Mesenchymal stem cell (in vitro differentiated cells and primary cell): Measurements from ENCODE around the gene ALPK3.
A peak's percentile ranks its signal among the peaks of the same experiment; 100 is the strongest.

Experiments used
- DNase-seq: peaks from one replicate; pipeline ENCODE4 v3.0.0-alpha.2; 2013
- H2AFZ ChIP-seq: one replicate; pipeline ENCODE4 v1.6.1; 2013; ENCODE audit warnings: low read depth, mild to moderate bottlenecking, control low read depth, inconsistent platforms, low read length, moderate library complexity
- H2AK5ac ChIP-seq: 2 replicates; pipeline ENCODE4 v1.6.1; 2013; ENCODE audit warnings: low read length, moderate library complexity, mild to moderate bottlenecking, inconsistent platforms; ENCODE audit not compliant: severe bottlenecking
- H2BK120ac ChIP-seq: one replicate; pipeline ENCODE4 v1.6.1; 2013; ENCODE audit warnings: low read depth, mild to moderate bottlenecking, inconsistent platforms, low read length, moderate library complexity
- H2BK12ac ChIP-seq, 2 experiments: one replicate each; pipeline ENCODE4 v1.6.1; 2013; ENCODE audit warnings: inconsistent platforms in 2 of 2, low read length in 2 of 2, mild to moderate bottlenecking in 2 of 2, moderate library complexity in 2 of 2, control low read depth in 1 of 2
- H2BK15ac ChIP-seq: one replicate; pipeline ENCODE4 v1.6.1; 2013; ENCODE audit warnings: mild to moderate bottlenecking, low read depth, inconsistent platforms; ENCODE audit not compliant: poor library complexity, severe bottlenecking
- H2BK5ac ChIP-seq: 2 replicates; pipeline ENCODE4 v1.6.1; 2013; ENCODE audit warnings: low read depth, mild to moderate bottlenecking, low read length, control low read depth, inconsistent platforms; ENCODE audit not compliant: poor library complexity, severe bottlenecking
- H3K14ac ChIP-seq, 2 experiments: one replicate each; pipeline ENCODE4 v1.6.1; 2013; ENCODE audit warnings: inconsistent platforms in 2 of 2, low read length in 2 of 2, control low read depth in 1 of 2, mild to moderate bottlenecking in 1 of 2, moderate library complexity in 1 of 2
- H3K18ac ChIP-seq, 2 experiments: one replicate each; pipeline ENCODE4 v1.6.1; 2013; ENCODE audit warnings: inconsistent platforms in 2 of 2, low read length in 2 of 2, control low read depth in 1 of 2, low read depth in 1 of 2, mild to moderate bottlenecking in 1 of 2
- H3K23ac ChIP-seq, 2 experiments: one replicate each; pipeline ENCODE4 v1.6.1; 2013; ENCODE audit warnings: inconsistent platforms in 2 of 2, low read length in 2 of 2, mild to moderate bottlenecking in 2 of 2, moderate library complexity in 2 of 2, control low read depth in 1 of 2
- H3K27ac ChIP-seq: 2 replicates; pipeline ENCODE4 v1.5.1; 2013; ENCODE audit warnings: mild to moderate bottlenecking, moderate library complexity, low read length, control low read depth, inconsistent platforms; ENCODE audit not compliant: poor library complexity, severe bottlenecking
- H3K27me3 ChIP-seq, 2 experiments: 2 replicates each; pipeline versions ENCODE4 v1.6.1 to v1.7.0; 2013; ENCODE audit warnings: low read length in 2 of 2, mild to moderate bottlenecking in 2 of 2, moderate library complexity in 2 of 2, control low read depth in 1 of 2, inconsistent platforms in 1 of 2; ENCODE audit not compliant: control insufficient read depth in 1 of 2, insufficient read depth in 1 of 2
- H3K36me3 ChIP-seq, 2 experiments: 2 replicates each; pipeline versions ENCODE4 v1.6.1 to v1.7.0; 2013; ENCODE audit warnings: low read length in 2 of 2, control low read depth in 1 of 2, inconsistent platforms in 1 of 2, low read depth in 1 of 2, mild to moderate bottlenecking in 1 of 2; ENCODE audit not compliant: insufficient read depth in 2 of 2, control insufficient read depth in 1 of 2
- H3K4ac ChIP-seq, 2 experiments: one replicate each; pipeline ENCODE4 v1.6.1; 2013; ENCODE audit warnings: inconsistent platforms in 2 of 2, low read length in 2 of 2, mild to moderate bottlenecking in 2 of 2, moderate library complexity in 2 of 2, control low read depth in 1 of 2, low read depth in 1 of 2
- H3K4me1 ChIP-seq: 2 replicates; pipeline ENCODE4 v1.6.1; 2013; ENCODE audit warnings: low read depth, low read length, control low read depth; ENCODE audit not compliant: control insufficient read depth, insufficient read depth
- H3K4me2 ChIP-seq: 2 replicates; pipeline ENCODE4 v1.6.1; 2013; ENCODE audit warnings: low read length, mild to moderate bottlenecking, inconsistent platforms; ENCODE audit not compliant: poor library complexity, severe bottlenecking
- H3K4me3 ChIP-seq, 2 experiments: 2 replicates each; pipeline versions ENCODE4 v1.5.1 to v1.7.0; 2013; ENCODE audit warnings: low read length in 2 of 2, mild to moderate bottlenecking in 2 of 2, control low read depth in 1 of 2, low read depth in 1 of 2; ENCODE audit not compliant: insufficient read depth in 1 of 2
- H3K79me1 ChIP-seq: replicated peaks from 2 replicates; pipeline ENCODE4 v1.6.1; 2013; ENCODE audit warnings: mild to moderate bottlenecking, control low read depth, low read length, inconsistent platforms; ENCODE audit not compliant: poor library complexity, severe bottlenecking
- H3K9ac ChIP-seq: 2 replicates; pipeline ENCODE4 v1.7.0; 2013; ENCODE audit warnings: mild to moderate bottlenecking, low read length, moderate library complexity
- H3K9me3 ChIP-seq: 2 replicates; pipeline ENCODE4 v1.7.0; 2013; ENCODE audit warnings: mild to moderate bottlenecking, low read length; ENCODE audit not compliant: control insufficient read depth
- H4K8ac ChIP-seq: one replicate; pipeline ENCODE4 v1.6.1; 2013; ENCODE audit warnings: inconsistent platforms, mild to moderate bottlenecking, low read length, moderate library complexity
- H4K91ac ChIP-seq: one replicate; pipeline ENCODE4 v1.6.1; 2013; ENCODE audit warnings: mild to moderate bottlenecking, low read length, inconsistent platforms
- WGBS: methylation state at CpG from one replicate; pipeline ENCODE4 v1.1.7; 2013; ENCODE audit warnings: mixed read lengths; 5-methylcytosine and 5-hydroxymethylcytosine counted together

The ALPK3 gene

DNA sequence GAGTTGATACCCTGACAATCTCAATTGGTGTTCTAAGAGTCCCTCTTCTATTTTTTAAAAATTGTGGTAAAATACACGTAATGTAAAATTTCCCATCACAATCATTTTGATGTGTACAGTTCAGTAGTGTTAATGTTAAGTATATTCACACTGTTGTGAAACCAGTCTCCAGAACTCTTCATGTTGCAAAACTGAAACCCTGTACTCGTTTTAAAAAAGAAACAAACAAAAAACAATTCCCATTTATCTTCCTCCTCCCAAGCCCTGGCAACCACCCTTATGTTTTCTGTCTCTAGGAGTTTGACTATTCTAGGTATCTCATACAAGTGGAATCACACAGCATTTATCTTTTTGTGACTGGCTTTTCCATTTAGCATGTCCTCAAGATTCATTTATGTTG, 28.7 kb upstream of the ALPK3 start:
- Histone ChIP-seq H3K79me1 (peaks cover 48% of the 10 kb centered on the region), H3K4me3 (no peak overlapping the region), H3K4me2 (no peak overlapping the region), H2BK5ac (no peak overlapping the region), H4K91ac (no peak overlapping the region), H3K23ac (no peak overlapping the region), H3K9ac (no peak overlapping the region), H3K27me3 (no peaks in the 10 kb centered on the region), H4K8ac (no peak overlapping the region), H3K27ac (no peak overlapping the region), H2BK12ac (no peak overlapping the region), H2BK15ac (no peak overlapping the region), H3K4me1 (peaks cover 2% of the 10 kb centered on the region), H2AFZ (no peak overlapping the region), H2AK5ac (no peak overlapping the region), H2BK120ac (no peak overlapping the region), H3K14ac (no peak overlapping the region), H3K4ac (no peak overlapping the region), H3K36me3 (peaks cover 42 to 61% of the 10 kb centered on the region in 2 experiments), H3K9me3 (no peaks in the 10 kb centered on the region), H3K18ac (no peak overlapping the region)
- peak; percentile 35 for DNase-seq
- no CpG with 5 or more reads among the region's 2 CpGs for WGBS

GRCh38 chr15:84789762-84790161, 27.4 kb upstream of the ALPK3 start:
- peaks cover 36% of the 10 kb centered on the region for H3K79me1 ChIP-seq
- WGBS, result 100% methylated on average over 2 of the region's 5 CpGs

GRCh38 chr15:84790676-84791075, 26.5 kb upstream of the ALPK3 start:
- Histone ChIP-seq H3K27me3 (no peaks in the 10 kb centered on the region), H2BK15ac (no peak overlapping the region), H2BK120ac (no peak overlapping the region), H3K4me2 (no peak overlapping the region), H2AK5ac (no peak overlapping the region), H4K91ac (no peak overlapping the region), H3K4me1 (no peaks in the 10 kb centered on the region), H3K18ac (no peak overlapping the region), H3K23ac (no peak overlapping the region), H3K9ac (no peak overlapping the region), H3K4me3 (no peak overlapping the region), H3K4ac (no peak overlapping the region), H3K14ac (peak overlapping the region in 1 of 2 experiments; percentile 26), H3K27ac (no peak overlapping the region), H2AFZ (no peak overlapping the region), H3K9me3 (no peaks in the 10 kb centered on the region), H3K79me1 (peaks cover 33% of the 10 kb centered on the region), H4K8ac (no peak overlapping the region), H2BK5ac (peak overlapping the region; percentile 11), H2BK12ac (no peak overlapping the region), H3K36me3 (peaks cover 26 to 54% of the 10 kb centered on the region in 2 experiments)
- WGBS, result 98% methylated on average over 4 of the region's 4 CpGs
- DNase-seq, result no peak

More at GRCh38 chr15:84789762-84790161, 27.4 kb upstream of the ALPK3 start:
- no peak overlapping the region for H2AFZ ChIP-seq
- peaks cover 30 to 55% of the 10 kb centered on the region in 2 experiments for H3K36me3 ChIP-seq
- peaks cover 2% of the 10 kb centered on the region for H3K4me1 ChIP-seq
- H3K9ac ChIP-seq, result no peak overlapping the region
- no peak for DNase-seq
- H3K4me3 ChIP-seq, result no peak overlapping the region
- H2AK5ac ChIP-seq, result no peak overlapping the region
- no peak overlapping the region for H2BK120ac ChIP-seq
- H2BK5ac ChIP-seq, result no peak overlapping the region
- no peak overlapping the region for H2BK15ac ChIP-seq
- H3K23ac ChIP-seq, result no peak overlapping the region
- no peak overlapping the region for H3K27ac ChIP-seq
- no peak overlapping the region for H3K18ac ChIP-seq
- H4K91ac ChIP-seq, result no peak overlapping the region
- H4K8ac ChIP-seq, result no peak overlapping the region
- no peaks in the 10 kb centered on the region for H3K9me3 ChIP-seq
- no peak overlapping the region for H3K14ac ChIP-seq
- H3K4ac ChIP-seq, result no peak overlapping the region
- no peak overlapping the region for H3K4me2 ChIP-seq
- H3K27me3 ChIP-seq, result no peaks in the 10 kb centered on the region
- H2BK12ac ChIP-seq, result no peak overlapping the region

DNA sequence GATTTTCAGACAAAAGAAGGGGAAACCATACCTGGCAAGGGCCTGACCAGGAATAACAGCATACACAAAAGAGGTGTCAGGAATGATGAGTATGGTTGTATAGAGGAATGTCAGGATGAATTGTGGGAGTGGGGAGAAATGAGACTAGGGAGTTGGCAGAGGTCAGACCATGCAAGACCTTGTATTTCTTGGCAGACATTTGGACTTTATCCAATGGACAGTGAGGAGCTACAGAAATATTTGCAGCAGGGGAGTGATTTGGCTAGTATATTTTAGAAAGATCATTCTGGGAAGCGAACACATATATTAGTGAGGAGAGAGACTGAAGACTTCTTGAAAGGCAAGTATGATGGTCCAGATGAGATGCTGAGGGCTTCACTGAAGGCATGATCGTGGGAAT, 25.4 kb upstream of the ALPK3 start:
- H3K4me1 ChIP-seq, result peaks cover under 1% of the 10 kb centered on the region
- H2BK12ac ChIP-seq, result no peak overlapping the region
- H2BK15ac ChIP-seq, result no peak overlapping the region
- no peak overlapping the region for H3K4me2 ChIP-seq
- no peak overlapping the region for H3K14ac ChIP-seq
- H2AK5ac ChIP-seq, result no peak overlapping the region
- no peak overlapping the region for H3K18ac ChIP-seq
- H3K4ac ChIP-seq, result no peak overlapping the region
- no peak overlapping the region for H2AFZ ChIP-seq
- H3K36me3 ChIP-seq, result peaks cover 21 to 54% of the 10 kb centered on the region in 2 experiments
- H2BK5ac ChIP-seq, result no peak overlapping the region
- H3K9me3 ChIP-seq, result no peaks in the 10 kb centered on the region
- no peak overlapping the region for H4K8ac ChIP-seq
- H3K4me3 ChIP-seq, result no peak overlapping the region
- no peak overlapping the region for H3K23ac ChIP-seq
- peaks cover 29% of the 10 kb centered on the region for H3K79me1 ChIP-seq
- no peak overlapping the region for H3K9ac ChIP-seq
- 98% methylated on average over 2 of the region's 2 CpGs for WGBS
- H4K91ac ChIP-seq, result no peak overlapping the region
- DNase-seq, result no peak
- no peak overlapping the region for H3K27ac ChIP-seq
- H2BK120ac ChIP-seq, result no peak overlapping the region
- no peaks in the 10 kb centered on the region for H3K27me3 ChIP-seq
